ENCODE measurements around the gene SHC3.

The SHC3 gene

DNA sequence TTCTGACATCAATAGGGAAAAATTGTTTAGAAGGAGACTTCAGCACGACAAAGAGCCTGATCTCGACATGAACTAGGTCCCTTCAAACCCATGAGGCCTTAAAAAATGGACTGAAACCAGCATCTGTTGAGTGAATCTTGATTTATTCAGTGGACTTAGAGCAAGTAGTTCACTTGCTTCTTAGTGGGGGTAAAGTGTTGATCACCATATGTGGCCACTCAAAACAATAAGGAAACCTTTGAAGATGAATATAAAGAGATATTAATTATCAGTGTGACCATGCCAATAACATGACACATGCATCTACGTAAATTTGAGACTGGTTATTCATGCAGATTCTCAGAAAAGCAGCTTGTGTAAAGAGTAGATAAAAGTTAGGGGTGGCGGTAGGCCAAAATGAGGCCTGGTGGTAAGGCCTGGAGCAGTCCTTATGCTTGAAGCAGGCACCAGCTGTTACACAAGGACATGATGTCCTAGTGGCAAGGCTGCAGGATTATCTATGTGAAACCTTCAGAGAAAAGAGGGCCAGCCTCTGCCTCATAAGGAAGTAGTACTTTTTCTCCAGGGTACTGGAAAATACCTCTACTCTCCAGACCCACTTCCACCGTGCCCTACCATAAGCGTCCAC, 126.0 kb downstream of the SHC3 start:
- H3K4me3 ChIP-seq (ENCODE audit: low read depth, low read length), result no peak overlapping the region
- TF ChIP-seq, protein P1, sequence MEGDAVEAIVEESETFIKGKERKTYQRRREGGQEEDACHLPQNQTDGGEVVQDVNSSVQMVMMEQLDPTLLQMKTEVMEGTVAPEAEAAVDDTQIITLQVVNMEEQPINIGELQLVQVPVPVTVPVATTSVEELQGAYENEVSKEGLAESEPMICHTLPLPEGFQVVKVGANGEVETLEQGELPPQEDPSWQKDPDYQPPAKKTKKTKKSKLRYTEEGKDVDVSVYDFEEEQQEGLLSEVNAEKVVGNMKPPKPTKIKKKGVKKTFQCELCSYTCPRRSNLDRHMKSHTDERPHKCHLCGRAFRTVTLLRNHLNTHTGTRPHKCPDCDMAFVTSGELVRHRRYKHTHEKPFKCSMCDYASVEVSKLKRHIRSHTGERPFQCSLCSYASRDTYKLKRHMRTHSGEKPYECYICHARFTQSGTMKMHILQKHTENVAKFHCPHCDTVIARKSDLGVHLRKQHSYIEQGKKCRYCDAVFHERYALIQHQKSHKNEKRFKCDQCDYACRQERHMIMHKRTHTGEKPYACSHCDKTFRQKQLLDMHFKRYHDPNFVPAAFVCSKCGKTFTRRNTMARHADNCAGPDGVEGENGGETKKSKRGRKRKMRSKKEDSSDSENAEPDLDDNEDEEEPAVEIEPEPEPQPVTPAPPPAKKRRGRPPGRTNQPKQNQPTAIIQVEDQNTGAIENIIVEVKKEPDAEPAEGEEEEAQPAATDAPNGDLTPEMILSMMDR (IDR thresholded peaks at IDR 0.05; ENCODE audit: insufficient read depth, low read depth, low read length, missing control alignments), result no peak
- DNase-seq (ENCODE audit: low read depth), result no peak

DNA sequence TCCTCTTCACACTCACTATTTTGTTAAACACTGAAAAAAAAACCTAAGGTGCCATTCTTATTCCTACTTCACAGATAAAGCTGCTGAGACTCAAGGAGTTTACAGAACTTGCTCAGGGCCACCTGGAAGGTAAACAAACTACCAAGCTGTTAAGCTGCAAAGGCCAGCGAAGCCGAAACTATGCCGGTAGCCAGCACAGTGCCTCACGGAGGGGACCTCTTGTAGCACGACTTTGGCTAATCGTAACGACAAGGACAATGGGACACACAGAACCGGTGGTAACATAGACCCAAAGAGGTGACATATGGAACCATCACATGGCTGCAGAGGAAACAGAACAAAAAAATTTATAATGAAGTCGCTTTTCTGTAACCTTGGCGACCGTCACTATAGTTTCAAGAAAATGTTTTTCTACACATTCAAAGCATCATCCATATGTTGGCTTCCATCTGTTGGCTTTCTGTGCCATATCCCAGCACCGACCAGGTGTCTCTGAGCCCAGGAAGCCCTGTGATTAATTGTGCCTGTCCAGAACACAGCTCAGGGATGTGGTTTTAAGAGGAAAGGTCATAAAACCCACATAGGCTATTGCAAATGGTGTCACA, 127.1 kb downstream of the SHC3 start:
- TF ChIP-seq, protein P1 (IDR thresholded peaks at IDR 0.05; ENCODE audit: insufficient read depth, low read depth, low read length, missing control alignments), result no peak
- no peak overlapping the region for H3K4me3 ChIP-seq (ENCODE audit: low read depth, low read length)
- DNase-seq (ENCODE audit: low read depth), result no peak

DNA sequence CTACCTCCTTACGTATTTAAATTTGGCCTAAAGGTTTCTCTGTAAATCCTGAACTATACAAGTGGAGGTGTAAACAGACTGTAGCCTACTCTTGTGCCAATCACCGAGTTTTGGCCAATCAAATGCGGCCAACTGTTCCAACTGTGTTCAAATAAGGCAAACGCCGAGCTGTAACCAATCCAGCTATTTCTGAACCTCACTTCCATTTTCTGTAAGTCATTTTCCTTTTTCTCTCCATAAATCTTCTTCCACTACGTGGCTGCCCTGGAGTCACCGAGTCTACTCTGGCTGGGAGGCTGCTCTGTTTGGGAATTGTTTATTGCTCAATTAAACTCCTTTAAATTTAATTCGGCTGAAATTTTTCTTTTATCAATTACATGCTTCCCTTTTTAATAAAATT, 129.0 kb downstream of the SHC3 start:
- DNase-seq (ENCODE audit: low read depth), result no peak
- TF ChIP-seq, protein P1 (IDR thresholded peaks at IDR 0.05; ENCODE audit: insufficient read depth, low read depth, low read length, missing control alignments), result no peak

DNA sequence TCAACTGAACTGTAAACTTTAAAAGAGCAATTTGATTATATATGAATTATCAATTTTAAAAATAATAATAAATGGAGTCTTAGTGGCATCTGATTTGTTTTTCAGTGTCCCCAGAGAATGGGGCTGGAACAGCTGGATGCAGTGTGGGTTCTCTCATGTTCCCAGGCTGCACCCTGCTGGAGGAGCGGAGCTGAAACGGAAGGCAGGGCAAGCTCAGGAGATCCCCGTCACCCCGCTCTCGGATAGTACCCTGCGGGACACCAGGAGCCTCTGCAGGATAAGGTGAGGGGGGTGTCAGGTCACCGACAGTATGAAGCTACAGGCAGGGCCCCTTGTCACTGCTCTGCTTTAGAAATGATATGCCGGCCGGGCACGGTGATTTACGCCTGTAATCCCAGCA, 130.0 kb downstream of the SHC3 start:
- no peak overlapping the region for H3K4me3 ChIP-seq (ENCODE audit: low read depth, low read length)
- DNase-seq (ENCODE audit: low read depth), result no peak
- TF ChIP-seq, protein P1 (IDR thresholded peaks at IDR 0.05; ENCODE audit: insufficient read depth, low read depth, low read length, missing control alignments), result no peak

More for the DNA sequence above, 129.0 kb downstream of the SHC3 start:
- no peak overlapping the region for H3K4me3 ChIP-seq (ENCODE audit: low read depth, low read length)

DNA sequence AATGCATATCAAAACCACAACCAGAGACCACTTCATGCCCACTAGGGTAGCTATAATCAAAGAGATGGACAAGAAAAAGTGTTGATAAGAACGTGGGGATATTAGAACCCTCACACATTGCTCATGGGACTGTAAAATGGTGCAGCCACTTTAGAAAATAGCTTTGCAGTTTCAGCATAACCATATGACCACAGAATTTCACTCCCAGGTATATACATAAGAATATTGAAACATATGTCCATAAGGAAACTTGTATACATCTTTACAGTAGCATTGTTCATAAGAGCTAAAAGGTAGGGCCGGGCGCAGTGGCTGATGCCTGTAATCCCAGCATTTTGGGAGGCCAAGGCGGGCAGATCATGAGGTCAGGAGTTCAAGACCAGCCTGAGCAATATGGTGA, 131.0 kb downstream of the SHC3 start:
- TF ChIP-seq, protein P1 (IDR thresholded peaks at IDR 0.05; ENCODE audit: insufficient read depth, low read depth, low read length, missing control alignments), result no peak
- DNase-seq (ENCODE audit: low read depth), result no peak
- H3K4me3 ChIP-seq (ENCODE audit: low read depth, low read length), result no peak overlapping the region

DNA sequence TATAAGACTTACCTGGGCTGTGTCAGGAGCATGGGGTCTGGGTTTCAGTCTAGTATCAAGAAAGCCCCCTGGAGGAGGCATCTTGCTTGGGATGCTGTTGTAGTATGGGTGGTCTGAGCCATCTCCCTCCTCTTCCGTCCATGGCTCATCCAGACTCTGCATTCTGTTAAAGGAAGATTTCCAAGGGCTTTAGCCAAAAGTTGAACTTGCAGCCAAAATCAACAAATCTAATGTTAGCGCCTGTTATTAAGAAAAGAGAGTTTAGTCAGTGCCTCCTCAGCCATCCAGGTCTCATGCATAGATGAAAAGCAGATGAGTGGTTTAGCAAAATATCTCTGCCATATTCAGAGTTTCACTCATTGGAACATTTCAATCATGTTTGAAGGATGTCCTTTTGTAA, 131.8 kb downstream of the SHC3 start:
- DNase-seq (ENCODE audit: low read depth), result no peak
- TF ChIP-seq, protein P1 (IDR thresholded peaks at IDR 0.05; ENCODE audit: insufficient read depth, low read depth, low read length, missing control alignments), result no peak
- H3K4me3 ChIP-seq (ENCODE audit: low read depth, low read length), result no peak overlapping the region

DNA sequence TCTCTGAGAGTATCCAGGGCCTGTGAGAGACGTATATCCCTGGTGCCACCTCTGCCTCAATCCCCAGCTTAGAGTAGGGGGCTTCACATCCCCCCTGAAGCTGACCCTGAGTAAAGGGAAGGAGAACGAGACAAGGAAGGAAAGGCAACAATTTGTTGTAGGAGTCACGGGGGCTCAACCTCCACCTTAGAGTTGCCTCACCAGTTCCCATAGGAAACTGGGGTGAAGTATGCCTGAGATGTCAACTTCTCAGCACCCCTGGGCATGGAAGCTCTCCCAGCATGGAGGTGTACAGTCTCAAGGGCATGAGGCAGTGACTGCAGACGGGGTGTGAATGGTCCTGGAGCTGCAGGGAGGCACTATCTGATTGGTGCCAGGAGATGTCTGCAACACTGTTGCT, 133.7 kb downstream of the SHC3 start:
- H3K4me3 ChIP-seq (ENCODE audit: low read depth, low read length), result no peak overlapping the region
- DNase-seq (ENCODE audit: low read depth), result no peak
- TF ChIP-seq, protein P1 (IDR thresholded peaks at IDR 0.05; ENCODE audit: insufficient read depth, low read depth, low read length, missing control alignments), result no peak

All from GM12865 (cell line).